NOMO-1 treated with DMSO at 0.1 percent for 48 hours (cell line): ENCODE results near the gene MGAT3.
"Not testable (repeated sequence)": the region's sequence is repeated elsewhere in the genome, so short reads cannot be mapped to it uniquely, and the experiment has no call there.

Experiments used
- DNase-seq: peaks from one replicate; lab custom pipeline; 2025; ENCODE audit not compliant: unreplicated experiment; lab: John Stamatoyannopoulos, UW

Gene MGAT3, protein sequence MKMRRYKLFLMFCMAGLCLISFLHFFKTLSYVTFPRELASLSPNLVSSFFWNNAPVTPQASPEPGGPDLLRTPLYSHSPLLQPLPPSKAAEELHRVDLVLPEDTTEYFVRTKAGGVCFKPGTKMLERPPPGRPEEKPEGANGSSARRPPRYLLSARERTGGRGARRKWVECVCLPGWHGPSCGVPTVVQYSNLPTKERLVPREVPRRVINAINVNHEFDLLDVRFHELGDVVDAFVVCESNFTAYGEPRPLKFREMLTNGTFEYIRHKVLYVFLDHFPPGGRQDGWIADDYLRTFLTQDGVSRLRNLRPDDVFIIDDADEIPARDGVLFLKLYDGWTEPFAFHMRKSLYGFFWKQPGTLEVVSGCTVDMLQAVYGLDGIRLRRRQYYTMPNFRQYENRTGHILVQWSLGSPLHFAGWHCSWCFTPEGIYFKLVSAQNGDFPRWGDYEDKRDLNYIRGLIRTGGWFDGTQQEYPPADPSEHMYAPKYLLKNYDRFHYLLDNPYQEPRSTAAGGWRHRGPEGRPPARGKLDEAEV

DNA sequence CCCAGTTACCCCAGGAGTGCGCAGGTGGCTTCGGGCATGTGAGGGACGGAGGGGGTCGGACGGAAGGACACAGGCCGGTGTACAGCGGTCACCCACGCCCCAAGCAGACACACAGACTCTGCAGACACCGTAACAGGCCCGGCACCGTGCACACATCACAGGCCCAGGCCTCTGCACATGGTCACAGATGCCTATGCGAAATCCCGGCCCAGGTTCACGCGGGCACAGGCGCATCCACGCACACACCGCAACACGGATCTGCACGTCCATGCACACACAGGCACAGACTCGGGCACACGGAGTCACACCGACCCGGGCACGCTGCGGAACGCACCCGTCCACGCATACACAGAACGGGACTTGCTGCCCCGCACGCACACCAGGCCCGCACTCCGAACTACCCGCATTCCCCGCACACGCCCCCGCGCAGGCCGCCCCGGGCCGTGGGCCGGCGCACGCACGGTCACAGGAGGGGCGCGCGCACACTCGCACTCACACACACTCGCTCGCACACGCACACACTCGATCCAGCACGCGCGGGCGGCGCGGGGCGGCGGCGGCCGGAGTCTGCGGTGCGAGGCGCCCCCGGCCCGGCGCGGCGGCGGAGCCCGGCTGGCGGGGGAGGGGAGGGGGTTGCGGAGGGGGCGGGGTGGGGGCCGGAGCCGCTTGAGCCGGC, at the start of gene MGAT3:
Gene MGAT3 (plus strand): TSS at position 491 of the 676 bp plus-strand sequence. CDS start 30,336 bp downstream, outside the sequence.
- DNase-seq: no peak

DNA sequence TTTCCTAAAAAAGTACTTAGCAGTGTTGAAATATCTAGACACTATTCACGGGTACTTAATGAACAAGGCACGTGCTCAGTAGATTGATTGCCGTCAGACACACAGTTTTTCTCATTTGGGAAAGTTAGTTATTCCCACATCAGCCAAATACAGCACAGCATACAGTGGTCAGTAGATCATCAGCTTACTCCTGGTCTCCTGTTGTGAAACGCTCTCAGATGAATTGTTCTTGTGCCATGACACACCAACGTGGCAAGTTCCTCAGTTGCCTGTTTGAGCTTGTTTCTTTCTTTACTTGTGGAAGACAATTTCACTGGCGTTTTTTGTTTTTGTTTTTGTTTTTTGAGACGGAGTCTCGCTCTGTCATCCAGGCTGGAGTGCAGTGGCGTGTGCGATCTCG, 48.6 kb upstream of the MGAT3 start:
- DNase-seq: no peak

DNA sequence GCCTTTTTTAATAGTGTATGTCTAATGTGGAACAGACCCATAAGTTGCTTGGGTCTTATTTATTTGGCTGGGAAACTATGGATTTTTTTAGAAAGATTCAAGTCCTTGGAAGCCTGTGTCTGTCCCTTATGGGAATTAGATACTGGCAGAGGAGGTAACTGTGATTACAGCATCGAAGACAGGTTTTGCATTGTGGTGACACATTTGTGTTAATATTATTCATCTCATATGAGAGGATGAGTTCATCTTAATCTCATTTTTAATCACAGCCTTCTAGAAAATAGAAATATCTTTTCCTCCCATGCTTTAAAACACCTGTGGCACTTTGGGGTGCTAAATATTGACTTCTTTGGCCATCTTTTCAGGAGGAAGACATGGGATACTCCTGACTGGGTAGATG, 48.0 kb upstream of the MGAT3 start:
- DNase-seq: no peak

DNA sequence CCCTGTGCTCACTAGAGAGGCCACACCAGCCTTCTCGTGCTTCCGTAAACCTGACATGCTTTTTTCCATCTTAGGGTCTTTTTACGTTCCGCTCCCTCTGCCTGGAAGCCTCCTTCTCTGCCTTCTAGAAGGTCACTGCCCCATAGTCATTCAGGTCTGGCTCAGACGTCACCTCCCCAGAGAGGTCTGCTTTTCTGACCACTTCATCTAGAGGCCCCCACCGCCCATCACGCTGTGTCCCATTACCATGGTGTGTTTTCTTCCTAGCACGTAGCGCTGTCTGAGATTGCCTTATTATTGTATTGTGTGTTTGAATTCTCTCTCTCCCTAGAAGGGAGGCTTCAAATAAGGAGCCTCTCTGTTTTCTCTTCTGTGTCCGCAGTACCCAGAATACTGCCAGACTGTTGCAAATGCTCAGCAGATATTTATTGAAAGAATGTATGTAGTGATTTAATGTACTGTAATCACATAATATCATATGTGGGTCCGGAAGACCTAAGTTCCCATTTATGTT, 47.2 kb upstream of the MGAT3 start:
- DNase-seq: no peak

DNA sequence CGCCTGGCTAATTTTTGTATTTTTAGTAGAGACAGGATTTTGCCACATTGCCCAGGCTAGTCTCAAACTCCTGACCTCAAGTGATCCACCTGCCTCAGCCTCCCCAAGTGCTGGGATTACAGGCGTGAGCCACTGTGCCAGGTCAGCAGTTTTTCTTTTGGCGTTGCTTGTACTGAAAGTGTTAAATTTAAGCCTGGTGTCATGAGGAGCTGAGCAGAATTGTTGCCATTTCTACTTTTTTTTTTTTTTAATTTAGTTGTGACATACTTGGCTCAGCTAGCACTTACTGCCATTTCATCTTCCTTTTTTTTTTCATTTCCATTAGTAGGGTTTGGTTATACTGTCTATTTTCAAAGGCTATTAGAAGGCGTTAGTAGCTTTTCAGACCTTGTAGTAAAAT, 46.5 kb upstream of the MGAT3 start:
- peak; percentile 61 for DNase-seq

DNA sequence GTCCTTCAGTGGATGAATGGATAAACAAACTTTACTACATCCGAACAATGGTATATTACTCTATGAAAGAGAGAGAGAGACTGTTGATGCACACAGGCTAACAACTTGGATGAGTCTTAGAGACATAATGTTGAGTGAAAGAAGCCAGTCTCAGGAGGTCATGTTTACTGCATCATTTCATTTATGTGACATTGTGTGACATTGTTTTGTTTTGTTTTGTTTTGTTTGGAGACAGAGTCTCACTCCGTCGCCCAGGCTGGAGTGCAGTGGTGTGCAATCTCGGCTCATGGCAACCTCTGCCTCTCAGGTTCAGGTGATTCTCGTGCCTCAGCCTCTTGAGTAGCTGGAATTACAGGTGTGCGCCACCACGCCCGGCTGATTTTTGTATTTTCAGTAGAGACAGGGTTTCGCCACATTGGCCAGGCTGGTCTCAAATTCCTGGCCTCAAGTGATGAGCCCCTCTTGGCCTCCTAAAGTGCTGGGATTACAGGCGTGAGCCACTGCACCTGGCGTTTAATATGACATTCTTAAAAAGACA, 44.9 kb upstream of the MGAT3 start:
- DNase-seq: not testable (repeated sequence)

DNA sequence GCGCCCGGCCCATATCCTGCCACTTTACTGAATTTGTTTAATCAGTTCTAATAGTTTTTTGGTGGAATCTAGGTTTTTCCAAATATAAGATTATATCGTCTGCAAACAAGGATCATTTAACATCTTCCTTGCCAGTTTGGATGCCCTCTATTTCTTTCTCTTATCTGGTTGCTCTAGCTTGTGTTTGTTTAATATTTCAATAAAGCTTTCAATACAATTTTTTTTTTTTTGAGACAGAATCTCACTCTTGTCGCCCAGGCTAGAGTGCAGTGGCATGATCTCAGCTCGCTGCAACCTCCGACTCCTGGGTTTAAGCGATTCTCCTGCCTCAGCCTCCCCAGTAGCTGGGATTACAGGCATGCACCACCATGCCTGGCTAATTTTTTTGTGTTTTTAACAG, 43.6 kb upstream of the MGAT3 start:
- DNase-seq: not testable (repeated sequence)

DNA sequence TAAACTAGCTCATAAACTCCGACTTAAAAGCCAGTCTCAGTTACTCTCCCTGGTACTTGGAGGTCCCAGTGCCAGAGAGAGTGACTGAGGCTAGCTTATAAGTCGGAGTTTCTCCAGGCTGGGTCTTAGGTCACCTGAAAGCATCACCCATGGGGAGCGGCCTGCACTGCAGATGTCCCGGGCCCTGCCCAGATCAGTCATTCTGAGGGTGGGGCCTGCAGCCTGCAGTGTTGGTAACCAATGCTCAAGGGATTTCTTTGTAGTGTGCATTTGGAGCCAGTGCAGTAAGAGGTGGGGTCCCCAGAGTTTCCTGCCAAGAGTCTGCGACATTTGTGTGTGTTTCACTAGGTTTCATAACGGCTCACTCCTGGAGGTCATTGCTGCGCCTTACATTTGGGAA, 42.4 kb upstream of the MGAT3 start:
- DNase-seq: no peak

DNA sequence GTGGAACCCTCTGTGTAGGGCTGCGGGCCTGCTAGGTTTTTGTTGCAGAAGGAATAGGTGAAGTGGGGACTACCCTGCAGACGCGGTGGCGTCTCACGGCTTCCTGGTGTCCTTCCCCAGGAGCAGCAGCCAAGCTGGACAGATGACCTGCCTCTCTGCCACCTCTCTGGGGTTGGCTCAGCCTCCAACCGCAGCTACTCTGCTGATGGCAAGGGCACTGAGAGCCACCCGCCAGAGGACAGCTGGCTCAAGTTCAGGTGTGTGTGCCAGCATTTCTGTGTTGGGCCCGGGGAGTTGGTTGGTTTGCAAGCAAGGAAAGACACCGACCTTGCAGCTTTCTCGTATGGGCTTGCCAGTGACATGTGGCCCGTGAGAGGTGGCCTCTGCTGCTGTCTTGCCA, 41.9 kb upstream of the MGAT3 start:
- no peak for DNase-seq

DNA sequence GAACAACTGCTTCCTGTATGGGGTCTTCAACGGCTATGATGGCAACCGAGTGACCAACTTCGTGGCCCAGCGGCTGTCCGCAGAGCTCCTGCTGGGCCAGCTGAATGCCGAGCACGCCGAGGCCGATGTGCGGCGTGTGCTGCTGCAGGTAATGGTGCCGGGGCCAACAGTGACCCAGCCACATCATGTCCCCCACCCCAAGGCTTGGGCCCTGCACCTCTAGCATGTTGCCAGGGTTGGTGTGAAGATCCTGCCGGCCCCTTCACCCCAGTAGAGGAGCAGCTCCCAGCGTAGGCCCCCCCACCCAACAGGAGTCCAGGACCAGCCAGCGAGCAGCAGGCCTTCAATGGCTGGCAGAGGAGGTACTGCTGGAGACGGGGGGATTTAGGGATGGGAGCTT, 41.3 kb upstream of the MGAT3 start:
- DNase-seq: no peak

DNA sequence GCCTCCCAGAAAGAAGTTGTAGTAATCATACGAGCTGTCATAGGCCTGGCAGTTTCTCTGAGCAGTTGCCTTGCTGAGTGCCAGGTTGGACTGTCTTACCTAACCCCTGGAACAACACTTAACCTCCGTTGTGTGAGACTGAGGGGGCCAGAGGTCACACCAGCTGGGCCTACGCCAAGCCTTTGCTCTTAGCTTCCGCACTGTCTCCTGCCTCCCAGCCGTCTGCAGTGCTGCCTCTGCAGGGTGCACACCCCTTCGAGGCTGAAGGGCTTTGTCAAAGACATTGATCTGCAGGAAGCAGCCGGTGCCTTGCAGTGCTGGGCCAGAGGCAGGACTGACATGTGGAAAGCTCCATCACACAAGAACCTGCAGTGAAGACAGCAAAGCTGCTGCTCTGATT, 40.5 kb upstream of the MGAT3 start:
- DNase-seq: no peak

DNA sequence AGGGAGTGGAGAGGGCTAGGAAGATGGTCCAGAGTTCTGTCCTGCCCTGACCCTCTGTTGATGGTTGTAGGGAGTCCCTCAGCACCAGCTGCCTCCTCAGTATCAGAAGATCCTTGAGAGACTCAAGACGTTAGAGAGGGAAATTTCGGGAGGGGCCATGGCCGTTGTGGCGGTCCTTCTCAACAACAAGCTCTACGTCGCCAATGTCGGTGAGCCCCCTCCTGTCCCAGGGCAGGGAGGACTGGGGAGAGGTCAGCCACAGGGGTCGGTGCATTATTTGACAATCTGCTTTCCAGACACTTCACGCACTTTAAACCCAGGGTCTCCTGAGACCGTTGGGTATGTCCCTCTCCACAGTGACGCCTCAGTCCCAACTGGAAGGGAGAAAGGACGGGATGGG, 39.2 kb upstream of the MGAT3 start:
- no peak for DNase-seq

DNA sequence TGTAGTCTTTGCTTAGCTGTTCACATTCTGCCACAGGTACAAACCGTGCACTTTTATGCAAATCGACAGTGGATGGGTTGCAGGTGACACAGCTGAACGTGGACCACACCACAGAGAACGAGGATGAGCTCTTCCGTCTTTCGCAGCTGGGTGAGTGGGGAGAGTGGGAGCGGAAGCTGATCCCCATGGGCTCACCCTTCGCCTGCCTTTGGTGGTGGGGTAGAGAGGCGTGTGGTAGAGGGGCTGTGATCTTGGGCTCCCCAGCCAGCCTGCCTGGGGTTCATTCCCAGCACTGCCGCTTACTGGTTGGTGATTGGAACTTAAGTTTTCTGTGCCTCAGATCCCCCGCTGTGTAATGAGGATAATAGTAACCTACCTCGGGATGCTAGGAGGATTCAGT, 38.1 kb upstream of the MGAT3 start:
- no peak for DNase-seq

DNA sequence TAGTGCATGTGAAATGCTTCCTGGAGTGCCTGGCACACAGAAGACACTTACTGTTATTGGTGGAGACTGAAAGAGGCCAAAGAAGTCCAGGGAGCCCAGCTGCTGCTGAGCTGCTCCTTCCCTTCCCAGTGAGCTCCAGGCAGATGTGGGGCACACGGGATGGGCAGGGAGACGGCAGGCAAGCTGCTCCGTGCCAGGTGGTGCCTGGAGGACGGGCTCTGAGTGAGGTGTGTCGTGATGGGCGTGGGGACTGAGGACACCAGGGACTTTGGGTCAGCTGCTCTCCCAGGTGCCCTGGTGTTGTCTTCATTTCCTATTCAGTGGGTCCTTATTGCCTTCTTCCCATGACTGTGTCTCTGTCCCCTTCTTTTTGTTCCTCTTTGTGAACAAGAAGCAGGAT, 37.7 kb upstream of the MGAT3 start:
- DNase-seq: no peak

DNA sequence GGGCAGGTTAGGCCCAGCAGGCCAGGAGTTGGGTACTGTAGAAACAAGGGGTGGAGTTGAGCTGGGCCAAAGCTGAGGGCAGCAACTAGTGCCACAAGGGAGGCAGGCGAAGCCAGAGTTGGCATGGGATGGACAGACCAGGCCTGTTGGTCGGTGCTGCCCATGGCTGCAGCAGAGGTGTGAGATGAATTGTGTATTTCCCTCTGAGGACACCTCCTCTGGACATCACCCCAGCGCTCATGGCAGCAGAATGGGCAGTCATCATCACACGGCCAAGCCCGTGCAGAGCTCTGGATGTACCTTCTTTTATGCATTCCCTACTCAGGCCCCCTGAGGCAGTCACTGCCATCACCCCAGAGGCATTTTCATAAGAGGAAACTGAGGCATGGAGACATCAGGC, 36.9 kb upstream of the MGAT3 start:
- no peak for DNase-seq

DNA sequence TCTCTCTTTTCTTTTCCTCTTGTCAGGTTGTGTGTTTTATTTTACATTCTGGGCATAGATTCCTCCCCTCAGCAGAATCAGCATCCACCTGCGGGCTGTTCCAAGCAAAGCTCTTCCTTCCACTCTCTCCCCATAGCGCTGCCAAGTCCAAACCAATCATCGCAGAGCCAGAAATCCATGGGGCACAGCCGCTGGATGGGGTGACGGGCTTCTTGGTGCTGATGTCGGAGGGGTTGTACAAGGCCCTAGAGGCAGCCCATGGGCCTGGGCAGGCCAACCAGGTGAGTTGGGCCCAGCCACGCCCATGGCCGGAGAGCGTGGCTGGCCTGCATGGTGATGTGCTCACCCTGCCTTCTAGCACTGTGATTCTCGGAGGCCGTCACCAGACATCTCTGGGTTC, 35.1 kb upstream of the MGAT3 start:
- DNase-seq: no peak

DNA sequence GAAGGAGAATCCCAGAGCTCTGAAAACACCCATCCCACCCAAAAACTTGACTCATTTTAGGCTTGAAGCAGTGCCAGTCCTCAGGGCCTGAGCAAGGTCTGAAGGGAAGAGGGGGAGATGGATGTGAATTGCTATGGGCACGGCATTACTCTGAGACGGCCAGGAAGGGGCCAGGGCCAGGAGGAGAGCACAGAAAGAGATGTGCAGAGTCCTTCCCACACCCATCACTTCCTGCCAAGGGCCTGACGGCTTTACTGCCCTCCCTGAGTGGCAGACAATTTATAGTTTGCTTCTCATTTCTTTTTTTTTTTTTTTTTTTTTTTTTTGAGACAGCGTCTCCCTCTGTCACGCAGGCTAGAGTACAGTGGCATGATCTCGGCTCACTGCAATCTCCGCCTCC, 34.7 kb upstream of the MGAT3 start:
- DNase-seq: peak; percentile 25

DNA sequence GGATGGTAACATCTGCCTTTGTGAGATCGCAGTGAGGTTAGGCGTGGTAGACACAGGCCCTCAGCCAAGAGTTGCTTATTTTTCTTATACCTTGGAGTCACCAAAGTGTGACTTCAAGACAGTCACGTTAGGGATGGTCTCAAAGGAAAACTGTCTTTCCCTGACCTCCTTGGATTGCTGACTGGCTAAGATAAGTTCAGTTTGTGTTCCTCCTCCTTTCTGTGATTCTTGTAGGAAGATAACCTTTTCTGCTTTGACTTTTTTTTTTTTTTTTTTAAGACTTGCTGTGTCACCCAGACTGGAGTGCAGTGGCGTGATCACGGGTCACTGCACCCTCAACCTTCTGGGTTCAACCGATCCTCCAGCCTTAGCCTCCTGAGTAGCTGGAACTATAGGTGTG, 34.1 kb upstream of the MGAT3 start:
- DNase-seq: no peak

DNA sequence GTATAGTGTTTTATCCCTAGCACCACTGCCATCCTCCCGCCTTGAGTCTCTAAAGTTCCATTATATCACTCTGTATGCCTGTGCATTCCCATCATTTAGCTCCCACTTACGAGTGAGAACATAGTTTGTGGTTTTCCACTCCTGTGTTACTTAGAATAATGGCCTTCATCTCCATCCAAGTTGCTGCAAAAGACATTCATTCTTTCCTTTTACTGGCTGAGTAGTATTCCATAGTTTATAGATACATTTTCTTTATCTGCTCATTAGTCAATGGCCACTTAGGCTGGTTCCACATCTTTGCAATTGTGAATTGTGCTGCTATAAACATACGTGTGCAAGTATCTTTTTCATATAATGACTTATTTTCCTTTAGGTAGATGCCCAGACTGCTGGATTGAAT, 32.8 kb upstream of the MGAT3 start:
- DNase-seq: no peak

DNA sequence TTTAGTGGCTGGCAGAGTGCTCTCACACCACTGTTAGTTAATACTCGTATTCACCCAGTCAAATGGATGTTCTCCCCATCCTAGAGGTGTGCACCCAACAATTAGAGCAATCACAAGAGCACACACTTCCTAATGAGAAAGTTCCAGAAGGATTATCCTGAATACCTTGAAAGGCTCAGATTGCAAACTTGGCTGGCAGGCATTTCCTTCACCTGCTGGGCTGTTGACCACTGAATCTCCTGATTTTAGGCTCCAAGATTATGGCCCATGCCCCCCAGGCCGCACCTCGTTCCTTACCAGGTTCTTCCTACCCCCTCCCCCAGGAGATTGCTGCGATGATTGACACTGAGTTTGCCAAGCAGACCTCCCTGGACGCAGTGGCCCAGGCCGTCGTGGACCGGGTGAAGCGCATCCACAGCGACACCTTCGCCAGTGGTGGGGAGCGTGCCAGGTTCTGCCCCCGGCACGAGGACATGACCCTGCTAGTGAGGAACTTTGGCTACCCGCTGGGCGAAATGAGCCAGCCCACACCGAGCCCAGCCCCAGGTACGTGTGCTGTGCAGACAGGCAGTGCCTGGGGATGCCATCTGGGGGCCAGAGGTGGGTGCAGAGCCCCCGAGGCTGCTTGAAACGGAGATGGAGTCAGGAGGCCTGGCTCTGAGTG, 30.3 kb upstream of the MGAT3 start:
- no peak for DNase-seq
